K562 (cell line): Measurements from ENCODE around the gene TUBB4B. TPM values are rescaled to one million over a fixed set of nuclear protein-coding genes. Genes with fewer than 3 reads are reported as not detected.
A peak's percentile ranks its signal among the peaks of the same experiment; 100 is the strongest.

ENCODE experiments used
- BRCA1 ChIP-seq, 2 experiments: fragments of 450-650 bp in 1 of 2; sonication (generic) in 1 of 2; formaldehyde crosslinking in 1 of 2; IDR thresholded peaks; 2 replicates each; pipeline versions ENCODE4 v1.5.0 to v1.6.1; 2017 to 2020; ENCODE audit warnings: mild to moderate bottlenecking in 1 of 2, missing genetic modification reagents in 1 of 2
- CTBP1 ChIP-seq: fragments of 450-650 bp; IDR thresholded peaks from 2 replicates; pipeline ENCODE4 v1.6.1; 2016; ENCODE audit warnings: borderline replicate concordance
- E2F3 ChIP-seq: fragments of 250-450 bp; sonication (Bioruptor Pico); IDR thresholded peaks from 2 replicates; pipeline ENCODE4 v1.4.0; 2020; ENCODE audit warnings: mild to moderate bottlenecking
- ETV6 ChIP-seq, 3 experiments: fragments of 150-350 bp in 1 of 3; sonication (generic) in 1 of 3; formaldehyde crosslinking in 1 of 3; IDR thresholded peaks; 2 replicates each; pipeline versions ENCODE4 v1.6.1 to v1.8.0; 2014 to 2022; ENCODE audit warnings: borderline replicate concordance in 2 of 3, low read depth in 2 of 3, antibody characterized with exemption in 1 of 3, low read length in 1 of 3, mild to moderate bottlenecking in 1 of 3, missing genetic modification reagents in 1 of 3
- GABPB2 ChIP-seq: fragments of 250-450 bp; sonication (Bioruptor Pico); conservative IDR thresholded peaks from 2 replicates; pipeline ENCODE4 v1.5.1; 2021; ENCODE audit warnings: mild to moderate bottlenecking
- HMGN3 ChIP-seq: IDR thresholded peaks from 2 replicates; pipeline ENCODE4 v1.6.1; 2011; ENCODE audit warnings: borderline replicate concordance, low read depth, mild to moderate bottlenecking, mixed read lengths, low read length; ENCODE audit not compliant: insufficient read length; ENCODE audit errors: extremely low read depth
- HNRNPL ChIP-seq: fragments of 200-400 bp; formaldehyde crosslinking; IDR thresholded peaks from 2 replicates; pipeline ENCODE4 v1.6.1; 2017; ENCODE audit warnings: low read depth, mild to moderate bottlenecking, low read length
- KLF16 ChIP-seq: IDR thresholded peaks from 2 replicates; pipeline ENCODE4 v1.6.1; 2016; ENCODE audit warnings: antibody characterized with exemption
- NCOA4 ChIP-seq: fragments of 450-650 bp; IDR thresholded peaks from 2 replicates; pipeline ENCODE4 v1.6.1; 2018; ENCODE audit warnings: mild to moderate bottlenecking; ENCODE audit not compliant: partially characterized antibody
- NELFE ChIP-seq: IDR thresholded peaks from 2 replicates; pipeline ENCODE4 v1.6.1; 2011; ENCODE audit warnings: mild to moderate bottlenecking; ENCODE audit not compliant: insufficient read depth, insufficient read length
- NR1H2 ChIP-seq: sonication (generic); formaldehyde crosslinking; IDR thresholded peaks from 2 replicates; pipeline ENCODE4 v1.4.0; 2020; ENCODE audit warnings: mild to moderate bottlenecking, missing genetic modification reagents
- SMARCB1 ChIP-seq: IDR thresholded peaks from 2 replicates; pipeline ENCODE4 v1.6.1; 2011; ENCODE audit warnings: improper control_type of control experiment, low read depth; ENCODE audit not compliant: insufficient read length
- TCF7 ChIP-seq: sonication (generic); IDR thresholded peaks from 2 replicates; pipeline ENCODE4 v1.6.1; 2016; ENCODE audit warnings: antibody characterized with exemption, borderline replicate concordance
- ZC3H4 ChIP-seq: sonication (generic); formaldehyde crosslinking; IDR thresholded peaks from 2 replicates; pipeline ENCODE4 v1.9.0; 2021; ENCODE audit warnings: missing genetic modification reagents, borderline replicate concordance
- ZNF354B ChIP-seq: fragments of 250-450 bp; sonication (Bioruptor Pico); IDR thresholded peaks from 2 replicates; pipeline ENCODE4 v1.4.0; 2020
- ZNF583 ChIP-seq: fragments of 250-450 bp; sonication (Bioruptor Pico); IDR thresholded peaks from 2 replicates; pipeline ENCODE4 v1.4.0; 2020
- ZNF75A ChIP-seq: fragments of 450-650 bp; formaldehyde crosslinking; IDR thresholded peaks from 2 replicates; pipeline ENCODE4 v1.4.0; 2020; ENCODE audit warnings: mild to moderate bottlenecking
- polyA plus RNA-seq, 8 experiments: library from polyadenylated mRNA; depleted of rRNA in 4 of 8; stranded (reverse) in 5 of 8; unstranded in 3 of 8; fragments of >200 nt; fragmentation: Nextera tagmentation in 2 of 8; fragmentation: Illumina TruSeq in 1 of 8; extraction: Ambion mirVana in 2 of 8; extraction: Trizol in 1 of 8; gene quantifications; 2 replicates each; pipeline versions ENCODE4 v1.2.1 to v1.2.3, GENCODE V29; 2011 to 2014; ENCODE audit warnings: inconsistent platforms in 1 of 8, missing spikeins in 1 of 8
- total RNA-seq, 7 experiments: library from RNA; depleted of rRNA in 6 of 7; stranded (reverse); fragments of >200 nt in 6 of 7; fragmentation: Illumina TruSeq in 2 of 7; extraction: Trizol in 2 of 7; gene quantifications; 2 replicates each; pipeline versions ENCODE4 v1.2.1 to v1.2.3, GENCODE V29; 2011 to 2021; ENCODE audit warnings: low replicate concordance in 1 of 7
- TF ChIP-seq, protein P1 (sequence below): fragments of 450-650 bp; formaldehyde crosslinking; IDR thresholded peaks from 2 replicates; pipeline ENCODE4 v1.4.0; 2022; ENCODE audit warnings: missing genetic modification characterization
- TF ChIP-seq, protein P2 (sequence below), 2 experiments: fragments of 150-350 bp in 1 of 2; IDR thresholded peaks; 2 replicates each; pipeline ENCODE4 v1.6.1; 2012 to 2016; ENCODE audit warnings: low read depth in 2 of 2, low read length in 2 of 2, mild to moderate bottlenecking in 1 of 2, moderate library complexity in 1 of 2
- TF ChIP-seq, protein P3 (sequence below): fragments of 250-450 bp; sonication (Bioruptor Pico); IDR thresholded peaks from 2 replicates; pipeline ENCODE4 v1.5.0; 2021
- TF ChIP-seq, protein P4 (sequence below): fragments of 450-650 bp; formaldehyde crosslinking; conservative IDR thresholded peaks from 2 replicates; pipeline ENCODE4 v1.4.0; 2022; ENCODE audit warnings: mild to moderate bottlenecking, missing genetic modification characterization

The TUBB4B gene
- total and polyA plus RNA-seq, 9 of the 15 experiments (the other 6 are each of a cell fraction or from before 2014, with no cell fraction given) = 24.1 to 443 (median 268) TPM

DNA sequence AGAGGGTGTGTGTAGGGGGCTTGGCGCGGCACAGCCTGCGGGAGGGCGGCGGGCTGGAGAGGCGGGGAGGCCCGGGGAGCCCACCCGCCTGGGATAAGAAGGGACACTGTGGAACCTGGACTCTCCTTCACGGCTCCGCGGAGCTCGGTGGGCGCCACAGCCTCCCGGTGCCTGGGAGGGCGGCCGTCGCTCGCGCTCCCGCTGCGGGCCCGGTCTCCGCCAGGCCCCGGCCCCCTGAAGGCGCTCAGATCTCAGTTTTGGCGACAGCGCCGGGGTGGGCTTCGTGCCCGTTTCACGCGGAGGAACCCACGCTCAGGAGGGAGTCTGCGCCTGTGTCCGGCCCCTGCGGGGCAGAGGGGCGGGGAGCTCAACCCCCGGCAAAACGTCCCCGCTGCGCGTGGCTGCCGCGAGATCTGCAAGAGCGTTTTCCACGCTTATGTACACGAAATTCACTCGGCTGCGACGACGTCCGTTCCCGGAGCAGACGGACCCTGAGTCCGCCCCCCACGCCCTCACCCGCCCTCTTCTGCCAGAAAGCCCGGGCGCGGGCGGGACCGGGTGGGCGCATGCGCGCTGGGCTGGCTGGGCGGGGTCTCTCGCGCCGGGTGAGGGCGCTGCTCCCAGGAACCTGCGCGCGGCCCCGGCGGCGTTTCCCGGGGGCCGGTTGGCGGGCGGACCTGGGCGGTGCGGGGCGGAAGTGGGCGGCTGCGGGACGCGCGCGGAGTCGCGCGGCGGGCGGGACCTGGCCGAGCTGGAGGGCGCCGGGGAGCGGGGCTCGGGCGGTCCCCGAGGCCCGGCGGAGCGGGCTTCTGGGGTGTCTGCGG is 13.7 kb downstream of the TUBB4B start, which contains the start of gene NELFB (continued):
- TF ChIP-seq, protein P1, sequence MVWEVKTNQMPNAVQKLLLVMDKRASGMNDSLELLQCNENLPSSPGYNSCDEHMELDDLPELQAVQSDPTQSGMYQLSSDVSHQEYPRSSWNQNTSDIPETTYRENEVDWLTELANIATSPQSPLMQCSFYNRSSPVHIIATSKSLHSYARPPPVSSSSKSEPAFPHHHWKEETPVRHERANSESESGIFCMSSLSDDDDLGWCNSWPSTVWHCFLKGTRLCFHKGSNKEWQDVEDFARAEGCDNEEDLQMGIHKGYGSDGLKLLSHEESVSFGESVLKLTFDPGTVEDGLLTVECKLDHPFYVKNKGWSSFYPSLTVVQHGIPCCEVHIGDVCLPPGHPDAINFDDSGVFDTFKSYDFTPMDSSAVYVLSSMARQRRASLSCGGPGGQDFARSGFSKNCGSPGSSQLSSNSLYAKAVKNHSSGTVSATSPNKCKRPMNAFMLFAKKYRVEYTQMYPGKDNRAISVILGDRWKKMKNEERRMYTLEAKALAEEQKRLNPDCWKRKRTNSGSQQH (CRISPR knock-in tag) = no peak
- peak; percentile 75 for TF ChIP-seq HMGN3
- no peak for TF ChIP-seq ZC3H4 (CRISPR knock-in tag)
- TF ChIP-seq, protein P2, sequence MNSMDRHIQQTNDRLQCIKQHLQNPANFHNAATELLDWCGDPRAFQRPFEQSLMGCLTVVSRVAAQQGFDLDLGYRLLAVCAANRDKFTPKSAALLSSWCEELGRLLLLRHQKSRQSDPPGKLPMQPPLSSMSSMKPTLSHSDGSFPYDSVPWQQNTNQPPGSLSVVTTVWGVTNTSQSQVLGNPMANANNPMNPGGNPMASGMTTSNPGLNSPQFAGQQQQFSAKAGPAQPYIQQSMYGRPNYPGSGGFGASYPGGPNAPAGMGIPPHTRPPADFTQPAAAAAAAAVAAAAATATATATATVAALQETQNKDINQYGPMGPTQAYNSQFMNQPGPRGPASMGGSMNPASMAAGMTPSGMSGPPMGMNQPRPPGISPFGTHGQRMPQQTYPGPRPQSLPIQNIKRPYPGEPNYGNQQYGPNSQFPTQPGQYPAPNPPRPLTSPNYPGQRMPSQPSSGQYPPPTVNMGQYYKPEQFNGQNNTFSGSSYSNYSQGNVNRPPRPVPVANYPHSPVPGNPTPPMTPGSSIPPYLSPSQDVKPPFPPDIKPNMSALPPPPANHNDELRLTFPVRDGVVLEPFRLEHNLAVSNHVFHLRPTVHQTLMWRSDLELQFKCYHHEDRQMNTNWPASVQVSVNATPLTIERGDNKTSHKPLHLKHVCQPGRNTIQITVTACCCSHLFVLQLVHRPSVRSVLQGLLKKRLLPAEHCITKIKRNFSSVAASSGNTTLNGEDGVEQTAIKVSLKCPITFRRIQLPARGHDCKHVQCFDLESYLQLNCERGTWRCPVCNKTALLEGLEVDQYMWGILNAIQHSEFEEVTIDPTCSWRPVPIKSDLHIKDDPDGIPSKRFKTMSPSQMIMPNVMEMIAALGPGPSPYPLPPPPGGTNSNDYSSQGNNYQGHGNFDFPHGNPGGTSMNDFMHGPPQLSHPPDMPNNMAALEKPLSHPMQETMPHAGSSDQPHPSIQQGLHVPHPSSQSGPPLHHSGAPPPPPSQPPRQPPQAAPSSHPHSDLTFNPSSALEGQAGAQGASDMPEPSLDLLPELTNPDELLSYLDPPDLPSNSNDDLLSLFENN (IDR thresholded peaks at IDR 0.05; ENCODE audit: low read depth in 2 of 2, low read length in 2 of 2) = peak in 1 of 2 experiments; percentile 39; a peak in 1 of 4 replicates
- TF ChIP-seq ETV6 (IDR thresholded peaks at IDR 0.05; ENCODE audit: borderline replicate concordance in 1 of 2, low read depth in 2 of 2, low read length in 1 of 2) = no peak
- TF ChIP-seq ETV6 (CRISPR knock-in tag; IDR thresholded peaks at IDR 0.05; ENCODE audit: borderline replicate concordance) = no peak
- TF ChIP-seq BRCA1 (IDR thresholded peaks at IDR 0.05) = no peak
- no peak for TF ChIP-seq BRCA1 (CRISPR knock-in tag; IDR thresholded peaks at IDR 0.05)
- TF ChIP-seq NCOA4 = no peak
- TF ChIP-seq, protein P3, sequence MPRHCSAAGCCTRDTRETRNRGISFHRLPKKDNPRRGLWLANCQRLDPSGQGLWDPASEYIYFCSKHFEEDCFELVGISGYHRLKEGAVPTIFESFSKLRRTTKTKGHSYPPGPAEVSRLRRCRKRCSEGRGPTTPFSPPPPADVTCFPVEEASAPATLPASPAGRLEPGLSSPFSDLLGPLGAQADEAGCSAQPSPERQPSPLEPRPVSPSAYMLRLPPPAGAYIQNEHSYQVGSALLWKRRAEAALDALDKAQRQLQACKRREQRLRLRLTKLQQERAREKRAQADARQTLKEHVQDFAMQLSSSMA (CRISPR knock-in tag) = 0 out of 2 replicates have a peak, but pooled peaks have one; percentile 72
- TF ChIP-seq NELFE = no peak
- no peak; the same call in 1 of the 2 replicates for TF ChIP-seq CTBP1
- 0 out of 2 replicates have a peak, but pooled peaks have one; percentile 48 for TF ChIP-seq TCF7
- TF ChIP-seq ZNF75A = no peak
- no peak for TF ChIP-seq ZNF354B (CRISPR knock-in tag)
- TF ChIP-seq GABPB2 (CRISPR knock-in tag) = no peak
- TF ChIP-seq HNRNPL = no peak
- TF ChIP-seq E2F3 (CRISPR knock-in tag) = 0 out of 2 replicates have a peak, but pooled peaks have one; percentile 38
- TF ChIP-seq NR1H2 (CRISPR knock-in tag) = no peak
- TF ChIP-seq SMARCB1 = no peak
- no peak for TF ChIP-seq ZNF583
- TF ChIP-seq, protein P4, sequence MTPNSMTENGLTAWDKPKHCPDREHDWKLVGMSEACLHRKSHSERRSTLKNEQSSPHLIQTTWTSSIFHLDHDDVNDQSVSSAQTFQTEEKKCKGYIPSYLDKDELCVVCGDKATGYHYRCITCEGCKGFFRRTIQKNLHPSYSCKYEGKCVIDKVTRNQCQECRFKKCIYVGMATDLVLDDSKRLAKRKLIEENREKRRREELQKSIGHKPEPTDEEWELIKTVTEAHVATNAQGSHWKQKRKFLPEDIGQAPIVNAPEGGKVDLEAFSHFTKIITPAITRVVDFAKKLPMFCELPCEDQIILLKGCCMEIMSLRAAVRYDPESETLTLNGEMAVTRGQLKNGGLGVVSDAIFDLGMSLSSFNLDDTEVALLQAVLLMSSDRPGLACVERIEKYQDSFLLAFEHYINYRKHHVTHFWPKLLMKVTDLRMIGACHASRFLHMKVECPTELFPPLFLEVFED (CRISPR knock-in tag) = no peak
- TF ChIP-seq KLF16 = no peak
